ENCODE measurements around the gene KCNK3.

- TF ChIP-seq CTCF (IDR thresholded peaks at IDR 0.05; ENCODE audit: insufficient read depth, low read depth, low read length) (no peak), EZH2 (IDR thresholded peaks at IDR 0.05; ENCODE audit: insufficient read depth, low read length) (no peak)
Observed at GRCh38 chr2:26716769-26717168, 24.2 kb downstream of the KCNK3 start.

All from astrocyte (in vitro differentiated cells and primary cell).